ENCODE measurements around the gene ACCS. TPM values are rescaled to one million over a fixed set of nuclear protein-coding genes. Genes with fewer than 3 reads are reported as not detected.

ACCS gene
- total RNA-seq, 4 donors from 2014 or later: 0.58 to 4.0 (median 1.8) TPM

- intact Hi-C loops (cut with DNase I; ENCODE audit: low total_unique reads): no loop called here
- Histone ChIP-seq H3K4me3 (no peak overlapping the region), H3K9me3 (no peaks in the 10 kb centered on the region), H3K36me3 (peaks cover 0 to 60% of the 10 kb centered on the region in 2 donors), H3K27me3 (no peaks in the 10 kb centered on the region), H3K4me1 (peaks cover 5 to 8% of the 10 kb centered on the region in 2 donors), H3K27ac (no peak overlapping the region)
- DNase-seq (no peak), ATAC-seq (no peak)
- TF ChIP-seq POLR2A (IDR thresholded peaks at IDR 0.05) (no peak), CTCF (IDR thresholded peaks at IDR 0.05 in 4 of 5, conservative IDR thresholded peaks at IDR 0.05 in 1 of 5) (no peak)
- in situ Hi-C loops (cut with MboI; ENCODE audit: low sequenced_read_pairs in 4 of 4): no loop called here
Measured at GRCh38 chr11:44126304-44126703, 60.2 kb downstream of the ACCS start.

- H3K27me3 ChIP-seq: no peaks in the 10 kb centered on the region
- intact Hi-C loops (cut with DNase I; ENCODE audit: low total_unique reads) (no loop called here), in situ Hi-C loops (cut with MboI; ENCODE audit: low sequenced_read_pairs in 4 of 4) (no loop called here)
- peaks cover 0 to 60% of the 10 kb centered on the region in 2 donors for H3K36me3 ChIP-seq
- ATAC-seq: no peak
- H3K9me3 ChIP-seq: no peaks in the 10 kb centered on the region
- TF ChIP-seq CTCF (IDR thresholded peaks at IDR 0.05 in 4 of 5, conservative IDR thresholded peaks at IDR 0.05 in 1 of 5): no peak
- no peak for TF ChIP-seq POLR2A (IDR thresholded peaks at IDR 0.05)
- no peak for DNase-seq
- peaks cover 11 to 17% of the 10 kb centered on the region in 2 donors for H3K4me1 ChIP-seq
- no peak overlapping the region for H3K4me3 ChIP-seq
- no peak overlapping the region for H3K27ac ChIP-seq
Measured at GRCh38 chr11:44127130-44127529, 61.1 kb downstream of the ACCS start.

GRCh38 chr11:44128729-44129128 lies 62.7 kb downstream of the ACCS start:
- Histone ChIP-seq H3K36me3 (peaks cover 0 to 60% of the 10 kb centered on the region in 2 donors), H3K4me3 (no peak overlapping the region), H3K4me1 (peaks cover 11 to 18% of the 10 kb centered on the region in 2 donors), H3K27ac (no peak overlapping the region), H3K27me3 (no peaks in the 10 kb centered on the region), H3K9me3 (no peaks in the 10 kb centered on the region)
- TF ChIP-seq POLR2A (IDR thresholded peaks at IDR 0.05) (no peak), CTCF (IDR thresholded peaks at IDR 0.05 in 4 of 5, conservative IDR thresholded peaks at IDR 0.05 in 1 of 5) (no peak)
- in situ Hi-C loops (cut with MboI; ENCODE audit: low sequenced_read_pairs in 4 of 4) (no loop called here), intact Hi-C loops (cut with DNase I; ENCODE audit: low total_unique reads) (no loop called here)
- no peak for DNase-seq
- no peak for ATAC-seq

GRCh38 chr11:44130751-44131150 lies 64.7 kb downstream of the ACCS start:
- H3K27ac ChIP-seq: peak overlapping the region in 1 of 4 donors; percentile 21
- peaks cover 6 to 18% of the 10 kb centered on the region in 2 donors for H3K4me1 ChIP-seq
- DNase-seq (peak in 1 of 2 donors; percentile 23), ATAC-seq (no peak)
- H3K9me3 ChIP-seq: no peaks in the 10 kb centered on the region
- no peaks in the 10 kb centered on the region for H3K27me3 ChIP-seq
- intact Hi-C loops (cut with DNase I; ENCODE audit: low total_unique reads): no loop called here
- TF ChIP-seq CTCF (IDR thresholded peaks at IDR 0.05 in 4 of 5, conservative IDR thresholded peaks at IDR 0.05 in 1 of 5) (no peak), POLR2A (IDR thresholded peaks at IDR 0.05) (no peak)
- in situ Hi-C loops (cut with MboI; ENCODE audit: low sequenced_read_pairs in 4 of 4): no loop called here
- peaks cover 0 to 47% of the 10 kb centered on the region in 2 donors for H3K36me3 ChIP-seq
- H3K4me3 ChIP-seq: no peak overlapping the region
